T follicular helper cell (primary cell): Measurements from ENCODE around the gene MRPS14.
"Not testable (repeated sequence)": the region's sequence is repeated elsewhere in the genome, so short reads cannot be mapped to it uniquely, and the experiment has no call there.

Experiments
- DNase-seq: peaks from one replicate; pipeline ENCODE4 v3.0.0-alpha.2; 2020; ENCODE audit warnings: low read depth

Gene MRPS14

GRCh38 chr1:175023922-175024242 lies 657 bp upstream of the MRPS14 start:
- not testable (repeated sequence) for DNase-seq

GRCh38 chr1:175019524-175019923 lies 3.7 kb downstream of the MRPS14 start:
- no peak for DNase-seq

- no peak for DNase-seq
These were observed 8.0 kb downstream of the MRPS14 start for GRCh38 chr1:175015243-175015642.

GRCh38 chr1:175013445-175013844 lies 9.8 kb downstream of the MRPS14 start:
- DNase-seq: no peak

GRCh38 chr1:175009532-175009931 lies 13.7 kb downstream of the MRPS14 start:
- DNase-seq: no peak

- no peak for DNase-seq
These were observed 18.0 kb downstream of the MRPS14 start for GRCh38 chr1:175005085-175005783.

GRCh38 chr1:175003521-175003920 lies 19.7 kb downstream of the MRPS14 start:
- no peak for DNase-seq

- DNase-seq: no peak
These were observed 20.2 kb downstream of the MRPS14 start for GRCh38 chr1:175002910-175003517.

- no peak for DNase-seq
These were observed 22.5 kb downstream of the MRPS14 start for GRCh38 chr1:175000697-175001187.

- DNase-seq: peak; percentile 25
These were observed 23.1 kb downstream of the MRPS14 start, which contains the start of gene CACYBP for GRCh38 chr1:174999936-175000696. Gene CACYBP (plus strand): TSS chr1:174999947. CDS start chr1:175000181, 234 bp downstream.

- DNase-seq: peak; percentile 98
These were observed 23.8 kb downstream of the MRPS14 start for GRCh38 chr1:174999216-174999935.

- DNase-seq: peak; percentile 34
These were observed 24.5 kb downstream of the MRPS14 start for GRCh38 chr1:174998569-174999215.

- DNase-seq: no peak
These were observed 26.2 kb downstream of the MRPS14 start for GRCh38 chr1:174997041-174997440.

- no peak for DNase-seq
These were observed 26.7 kb downstream of the MRPS14 start for GRCh38 chr1:174996476-174996875.

- DNase-seq: no peak
These were observed 27.3 kb downstream of the MRPS14 start for GRCh38 chr1:174995916-174996315.

- no peak for DNase-seq
These were observed 28.1 kb downstream of the MRPS14 start for GRCh38 chr1:174995121-174995520.

- no peak for DNase-seq
These were observed 31.8 kb downstream of the MRPS14 start for GRCh38 chr1:174991473-174991872.

- no peak for DNase-seq
These were observed 32.7 kb downstream of the MRPS14 start for GRCh38 chr1:174990382-174990999.

- DNase-seq: no peak
These were observed 33.5 kb downstream of the MRPS14 start for GRCh38 chr1:174989536-174990220.

- no peak for DNase-seq
These were observed 34.2 kb downstream of the MRPS14 start for GRCh38 chr1:174988986-174989385.

GRCh38 chr1:174988539-174988938 lies 34.7 kb downstream of the MRPS14 start:
- DNase-seq: no peak
